ENCODE measurements around the gene DDI1.
"Not testable (repeated sequence)": the region's sequence is repeated elsewhere in the genome, so short reads cannot be mapped to it uniquely, and the experiment has no call there.

DDI1 gene

GRCh38 chr11:104043142-104043541, 6.7 kb downstream of the DDI1 start:
- DNase-seq, result no peak

GRCh38 chr11:104043678-104044239, 7.3 kb downstream of the DDI1 start:
- DNase-seq, result no peak

- no peak for DNase-seq
These were observed 9.9 kb downstream of the DDI1 start for GRCh38 chr11:104046331-104046730.

- DNase-seq, result not testable (repeated sequence)
These were observed 10.4 kb downstream of the DDI1 start for GRCh38 chr11:104046858-104047257.

- DNase-seq, result peak in 1 of 2 experiments; percentile 1
These were observed 12.7 kb downstream of the DDI1 start for GRCh38 chr11:104049116-104049515.

GRCh38 chr11:104051778-104052177, 15.3 kb downstream of the DDI1 start:
- no peak for DNase-seq

GRCh38 chr11:104053743-104054478, 17.5 kb downstream of the DDI1 start:
- DNase-seq, result no peak

GRCh38 chr11:104054911-104055529, 18.6 kb downstream of the DDI1 start:
- no peak for DNase-seq

- DNase-seq, result no peak
These were observed 19.2 kb downstream of the DDI1 start for GRCh38 chr11:104055596-104055995.

- DNase-seq, result no peak
These were observed 21.5 kb downstream of the DDI1 start for GRCh38 chr11:104057908-104058307.

GRCh38 chr11:104058680-104059079, 22.2 kb downstream of the DDI1 start:
- no peak for DNase-seq

- no peak for DNase-seq
These were observed 23.8 kb downstream of the DDI1 start for GRCh38 chr11:104060004-104060794.

- DNase-seq, result no peak
These were observed 24.4 kb downstream of the DDI1 start for GRCh38 chr11:104060820-104061219.

- DNase-seq, result no peak
These were observed 25.5 kb downstream of the DDI1 start for GRCh38 chr11:104061853-104062521.

GRCh38 chr11:104064034-104064630, 27.7 kb downstream of the DDI1 start:
- DNase-seq, result no peak

- no peak for DNase-seq
These were observed 31.1 kb downstream of the DDI1 start for GRCh38 chr11:104067534-104067933.

GRCh38 chr11:104073950-104074705, 37.7 kb downstream of the DDI1 start:
- DNase-seq, result peak; percentile 80 to 88

GRCh38 chr11:104075091-104075490, 38.7 kb downstream of the DDI1 start:
- no peak for DNase-seq

GRCh38 chr11:104075706-104076105, 39.3 kb downstream of the DDI1 start:
- DNase-seq, result no peak

GRCh38 chr11:104076455-104076854, 40.0 kb downstream of the DDI1 start:
- DNase-seq, result no peak

GRCh38 chr11:104078245-104078644, 41.8 kb downstream of the DDI1 start:
- peak in 1 of 2 experiments; percentile 26 for DNase-seq

GRCh38 chr11:104078995-104079394, 42.6 kb downstream of the DDI1 start:
- DNase-seq, result no peak

Measured in AML-193 (cell line).